ENCODE measurements around the gene KAT6B. TPM values are rescaled to one million over a fixed set of nuclear protein-coding genes. Genes with fewer than 3 reads are reported as not detected.

The KAT6B gene
- total RNA-seq, 1 donor from 2014 or later, result 18.1 TPM

DNA sequence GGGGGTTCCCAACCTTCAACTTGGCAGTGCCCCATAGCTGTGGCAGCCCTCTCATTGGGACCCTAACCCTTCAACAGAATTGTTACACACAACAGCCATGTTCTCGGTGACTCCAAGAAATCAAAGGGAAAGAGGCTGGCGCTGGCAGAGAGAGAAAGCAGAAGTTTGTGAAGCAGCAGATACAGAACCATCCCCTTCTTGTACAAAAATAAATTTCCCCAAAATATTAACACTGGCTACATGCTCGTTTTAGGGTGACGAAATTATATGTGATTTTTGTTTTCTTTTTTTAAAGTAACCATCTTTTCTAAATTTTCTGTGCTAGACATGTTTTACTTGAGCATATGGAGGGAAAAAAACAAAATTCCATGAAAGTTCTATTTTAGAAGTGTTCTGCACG is 239.9 kb downstream of the KAT6B start:
- DNase-seq (ENCODE audit: low spot score), result no peak
- Mint-ChIP-seq H3K27me3 (ENCODE audit: unreplicated experiment) (peaks cover 2% of the 10 kb centered on the region), H3K4me3 (ENCODE audit: unreplicated experiment) (no peak overlapping the region), H3K4me1 (ENCODE audit: unreplicated experiment) (peaks cover 13% of the 10 kb centered on the region), H3K9me3 (ENCODE audit: unreplicated experiment) (no peaks in the 10 kb centered on the region), H3K36me3 (ENCODE audit: low read depth, unreplicated experiment) (no peaks in the 10 kb centered on the region), H3K27ac (ENCODE audit: unreplicated experiment) (no peak overlapping the region)
- TF ChIP-seq, protein P1, sequence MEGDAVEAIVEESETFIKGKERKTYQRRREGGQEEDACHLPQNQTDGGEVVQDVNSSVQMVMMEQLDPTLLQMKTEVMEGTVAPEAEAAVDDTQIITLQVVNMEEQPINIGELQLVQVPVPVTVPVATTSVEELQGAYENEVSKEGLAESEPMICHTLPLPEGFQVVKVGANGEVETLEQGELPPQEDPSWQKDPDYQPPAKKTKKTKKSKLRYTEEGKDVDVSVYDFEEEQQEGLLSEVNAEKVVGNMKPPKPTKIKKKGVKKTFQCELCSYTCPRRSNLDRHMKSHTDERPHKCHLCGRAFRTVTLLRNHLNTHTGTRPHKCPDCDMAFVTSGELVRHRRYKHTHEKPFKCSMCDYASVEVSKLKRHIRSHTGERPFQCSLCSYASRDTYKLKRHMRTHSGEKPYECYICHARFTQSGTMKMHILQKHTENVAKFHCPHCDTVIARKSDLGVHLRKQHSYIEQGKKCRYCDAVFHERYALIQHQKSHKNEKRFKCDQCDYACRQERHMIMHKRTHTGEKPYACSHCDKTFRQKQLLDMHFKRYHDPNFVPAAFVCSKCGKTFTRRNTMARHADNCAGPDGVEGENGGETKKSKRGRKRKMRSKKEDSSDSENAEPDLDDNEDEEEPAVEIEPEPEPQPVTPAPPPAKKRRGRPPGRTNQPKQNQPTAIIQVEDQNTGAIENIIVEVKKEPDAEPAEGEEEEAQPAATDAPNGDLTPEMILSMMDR (IDR thresholded peaks at IDR 0.05; ENCODE audit: unreplicated experiment), result no peak

DNA sequence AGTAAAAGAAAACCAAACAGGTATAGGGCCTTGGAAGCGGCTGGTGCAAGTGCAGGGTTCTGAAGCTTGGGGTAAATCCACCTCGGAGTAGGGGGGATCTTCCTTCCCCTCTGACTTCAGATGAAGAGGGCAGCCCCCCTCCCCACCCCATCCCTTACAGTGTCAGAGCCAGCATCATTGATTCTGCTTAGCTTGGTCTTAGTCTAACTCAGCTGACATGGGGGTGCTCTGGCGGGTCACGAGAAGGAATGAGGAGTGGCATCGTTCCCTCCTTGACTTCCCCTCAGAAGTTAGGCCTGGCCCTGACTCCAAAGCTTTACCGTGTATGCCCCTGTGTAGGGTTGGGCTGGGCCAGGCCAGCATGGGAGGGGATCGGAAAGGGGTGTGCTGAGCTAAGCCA is 240.9 kb downstream of the KAT6B start:
- Mint-ChIP-seq H3K27me3 (ENCODE audit: unreplicated experiment) (peaks cover 4% of the 10 kb centered on the region), H3K36me3 (ENCODE audit: low read depth, unreplicated experiment) (no peaks in the 10 kb centered on the region), H3K4me3 (ENCODE audit: unreplicated experiment) (no peak overlapping the region), H3K9me3 (ENCODE audit: unreplicated experiment) (no peaks in the 10 kb centered on the region), H3K27ac (ENCODE audit: unreplicated experiment) (no peak overlapping the region), H3K4me1 (ENCODE audit: unreplicated experiment) (peaks cover 8% of the 10 kb centered on the region)
- DNase-seq (ENCODE audit: low spot score), result no peak
- TF ChIP-seq, protein P1 (IDR thresholded peaks at IDR 0.05; ENCODE audit: unreplicated experiment), result no peak

DNA sequence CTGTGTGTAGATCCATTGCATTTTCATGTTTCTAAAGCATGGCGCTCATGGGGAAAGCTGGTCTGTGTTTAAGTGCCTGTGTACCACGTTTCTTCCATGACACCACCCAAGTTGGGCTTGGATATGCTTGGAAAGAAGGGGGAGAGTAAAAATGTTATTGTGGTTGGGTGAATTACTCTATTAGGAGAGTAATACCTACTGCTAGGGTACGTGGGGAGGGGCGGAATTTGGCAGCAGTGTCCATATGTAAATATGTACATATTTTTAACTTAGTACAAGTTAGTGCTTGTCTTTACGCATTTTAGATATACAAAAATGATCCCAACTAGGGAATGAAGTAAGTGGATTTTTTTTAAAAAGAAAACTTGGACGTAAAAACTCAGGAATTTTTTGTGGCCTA is 242.1 kb downstream of the KAT6B start:
- Mint-ChIP-seq H3K36me3 (ENCODE audit: low read depth, unreplicated experiment) (no peaks in the 10 kb centered on the region), H3K4me1 (ENCODE audit: unreplicated experiment) (peaks cover 9% of the 10 kb centered on the region), H3K27me3 (ENCODE audit: unreplicated experiment) (peaks cover 6% of the 10 kb centered on the region), H3K9me3 (ENCODE audit: unreplicated experiment) (no peaks in the 10 kb centered on the region), H3K27ac (ENCODE audit: unreplicated experiment) (no peak overlapping the region), H3K4me3 (ENCODE audit: unreplicated experiment) (no peak overlapping the region)
- TF ChIP-seq, protein P1 (IDR thresholded peaks at IDR 0.05; ENCODE audit: unreplicated experiment), result no peak
- DNase-seq (ENCODE audit: low spot score), result no peak

DNA sequence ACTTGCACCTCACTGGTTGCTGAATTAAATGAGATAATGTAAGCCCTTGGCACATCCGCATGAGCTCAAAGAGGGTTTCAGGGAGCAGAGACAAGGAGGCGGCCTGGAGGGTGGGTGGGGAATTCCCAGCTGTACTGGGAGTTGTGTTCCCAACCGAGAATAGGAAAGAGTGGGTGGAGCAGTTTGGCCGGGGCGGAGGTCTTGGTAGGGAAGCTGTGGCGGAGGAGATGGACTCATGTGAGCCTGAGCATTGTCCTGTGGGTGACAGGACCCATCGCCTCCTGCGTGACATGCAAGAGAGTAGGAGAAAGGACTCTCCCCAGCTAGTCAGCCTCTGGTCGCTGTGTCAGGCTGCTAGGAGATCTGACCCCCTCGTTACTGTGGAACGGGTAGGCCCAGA is 244.1 kb downstream of the KAT6B start:
- no peak overlapping the region for H3K27ac Mint-ChIP-seq (ENCODE audit: unreplicated experiment)
- peaks cover 6% of the 10 kb centered on the region for H3K27me3 Mint-ChIP-seq (ENCODE audit: unreplicated experiment)
- TF ChIP-seq, protein P1 (IDR thresholded peaks at IDR 0.05; ENCODE audit: unreplicated experiment), result no peak
- no peaks in the 10 kb centered on the region for H3K36me3 Mint-ChIP-seq (ENCODE audit: low read depth, unreplicated experiment)
- no peak overlapping the region for H3K4me3 Mint-ChIP-seq (ENCODE audit: unreplicated experiment)
- peaks cover 9% of the 10 kb centered on the region for H3K4me1 Mint-ChIP-seq (ENCODE audit: unreplicated experiment)
- no peak for DNase-seq (ENCODE audit: low spot score)
- H3K9me3 Mint-ChIP-seq (ENCODE audit: unreplicated experiment), result no peaks in the 10 kb centered on the region

DNA sequence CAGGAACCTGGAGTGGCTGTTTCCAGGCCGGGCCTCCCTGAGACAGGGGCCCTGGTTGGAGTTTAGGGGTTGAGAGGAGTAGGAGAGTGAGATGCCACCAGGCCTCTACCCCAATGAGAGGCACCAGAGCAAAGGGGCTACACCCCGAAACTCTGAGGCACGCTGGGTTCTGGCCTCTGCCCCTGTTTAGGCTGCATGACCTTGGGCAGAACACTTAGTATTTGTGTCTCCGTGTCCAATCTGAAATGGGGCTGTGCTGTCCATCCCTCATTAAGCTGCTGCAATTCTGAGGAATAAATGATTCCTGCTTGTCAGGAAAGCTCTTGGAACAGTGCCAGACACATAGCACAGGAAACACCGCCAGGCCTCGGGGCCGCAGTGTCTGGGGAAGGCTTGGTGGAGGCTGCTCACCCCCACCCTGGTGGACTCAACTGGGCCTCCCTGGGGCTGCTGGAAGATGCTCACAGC is 244.6 kb downstream of the KAT6B start:
- Mint-ChIP-seq H3K36me3 (ENCODE audit: low read depth, unreplicated experiment) (no peaks in the 10 kb centered on the region), H3K27ac (ENCODE audit: unreplicated experiment) (no peak overlapping the region), H3K27me3 (ENCODE audit: unreplicated experiment) (peaks cover 6% of the 10 kb centered on the region), H3K4me3 (ENCODE audit: unreplicated experiment) (no peak overlapping the region), H3K4me1 (ENCODE audit: unreplicated experiment) (peaks cover 9% of the 10 kb centered on the region), H3K9me3 (ENCODE audit: unreplicated experiment) (no peaks in the 10 kb centered on the region)
- DNase-seq (ENCODE audit: low spot score), result no peak
- TF ChIP-seq, protein P1 (IDR thresholded peaks at IDR 0.05; ENCODE audit: unreplicated experiment), result no peak

Data from endothelial cell (in vitro differentiated cells).